LNCAP (cell line): ENCODE measurements around the gene TPCN1.

Experiments
- CTCF ChIP-seq: fragments of 450-650 bp; IDR thresholded peaks from 2 replicates; pipeline ENCODE4 v1.5.1; 2017; ENCODE audit warnings: mild to moderate bottlenecking

The TPCN1 gene

GRCh38 chr12:113242560-113242959 is 21.3 kb downstream of the TPCN1 start:
- no peak for TF ChIP-seq CTCF

- no peak for TF ChIP-seq CTCF
Measured at GRCh38 chr12:113244047-113244460, 22.8 kb downstream of the TPCN1 start.

DNA sequence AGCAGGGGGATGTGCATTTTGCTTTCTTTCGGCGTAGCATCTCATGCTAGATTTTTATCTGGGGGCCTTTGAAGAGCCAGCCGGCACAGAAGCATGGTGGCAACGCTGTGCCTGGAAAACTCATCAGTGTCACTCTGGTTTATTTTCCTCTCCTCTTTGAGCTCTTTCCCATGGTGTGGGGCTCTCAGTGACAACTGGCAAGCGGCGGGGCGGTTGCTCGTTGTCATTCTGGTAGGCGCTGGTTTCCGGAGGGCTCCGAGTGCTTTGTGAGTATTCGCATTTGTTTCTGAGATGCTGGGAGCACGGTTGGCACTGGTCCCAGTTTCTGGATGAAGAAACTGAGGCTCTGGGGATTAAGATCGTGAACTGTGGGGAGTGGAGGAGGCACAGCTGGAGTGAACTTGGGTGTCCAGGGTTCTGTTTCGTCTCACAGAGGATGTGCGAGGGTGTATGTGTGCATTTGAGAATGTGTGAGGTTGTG is 23.3 kb downstream of the TPCN1 start:
- no peak for TF ChIP-seq CTCF

GRCh38 chr12:113245695-113246477 is 24.6 kb downstream of the TPCN1 start:
- no peak for TF ChIP-seq CTCF

GRCh38 chr12:113246478-113247122 is 25.3 kb downstream of the TPCN1 start:
- TF ChIP-seq CTCF: no peak

- TF ChIP-seq CTCF: no peak
Measured at GRCh38 chr12:113247123-113248050, 26.1 kb downstream of the TPCN1 start.
